A172 (cell line): ENCODE results near the gene FES. TPM values are rescaled to one million over a fixed set of nuclear protein-coding genes. Genes with fewer than 3 reads are reported as not detected.

ENCODE experiments used
- DNase-seq: peaks from one replicate; pipeline ENCODE4 v3.0.0-alpha.2; 2015; ENCODE audit warnings: low spot score
- total RNA-seq: library from RNA; depleted of rRNA; stranded (reverse); fragments of >200 nt; shearing (Covaris generic); gene quantifications from 2 replicates; pipeline ENCODE4 v1.2.3, GENCODE V29; 2014; rRNA removed

Gene FES
- total RNA-seq, 1 experiment from 2014 or later = 0.12 TPM

DNA sequence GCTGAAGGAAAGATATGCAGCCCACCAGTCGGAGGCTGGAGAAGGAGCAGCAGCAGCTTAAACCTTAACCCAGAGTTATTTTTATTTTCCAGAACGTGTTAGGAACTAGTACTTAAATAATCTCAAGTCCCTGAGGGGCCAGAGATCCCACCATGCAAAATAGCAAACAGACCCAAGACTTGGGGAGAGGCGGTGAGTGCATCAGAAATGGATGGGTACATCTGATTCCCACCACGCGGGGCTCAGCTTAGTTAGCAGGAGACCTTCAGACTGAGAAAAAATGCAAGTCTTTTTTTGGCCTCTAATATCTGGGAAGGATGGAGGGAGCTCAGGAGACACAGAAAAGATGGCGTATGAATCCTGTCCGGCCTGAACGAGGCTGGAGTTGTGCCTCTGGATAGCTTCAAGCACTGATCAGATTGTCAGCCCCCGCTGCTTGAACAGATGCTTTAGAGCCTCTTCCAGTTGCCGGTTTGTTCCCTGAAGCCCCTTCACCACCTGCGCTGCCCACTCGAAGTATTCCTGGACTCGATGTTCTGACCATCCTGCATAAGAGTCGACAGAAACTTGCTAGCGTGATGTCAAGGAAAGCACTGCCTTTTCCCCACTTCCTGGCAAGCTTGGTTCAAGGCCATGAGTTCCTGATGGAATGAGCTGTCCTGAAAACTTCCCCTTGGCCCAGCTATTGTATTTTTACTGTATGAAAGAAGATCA lies 46.7 kb downstream of the FES start:
- DNase-seq = no peak

DNA sequence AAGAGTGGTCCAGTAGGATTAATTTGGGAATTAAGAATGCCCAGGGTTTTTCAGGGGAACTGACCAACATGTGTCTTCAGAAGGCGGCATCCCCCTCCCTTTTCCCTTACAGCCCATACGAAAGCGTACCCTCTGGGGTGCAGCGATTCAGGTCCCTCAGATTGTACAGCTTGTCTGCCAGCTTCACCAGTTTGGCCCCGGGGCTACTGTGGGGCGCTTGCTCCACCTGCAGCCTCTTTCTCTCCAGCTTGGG lies 47.2 kb downstream of the FES start:
- no peak for DNase-seq

DNA sequence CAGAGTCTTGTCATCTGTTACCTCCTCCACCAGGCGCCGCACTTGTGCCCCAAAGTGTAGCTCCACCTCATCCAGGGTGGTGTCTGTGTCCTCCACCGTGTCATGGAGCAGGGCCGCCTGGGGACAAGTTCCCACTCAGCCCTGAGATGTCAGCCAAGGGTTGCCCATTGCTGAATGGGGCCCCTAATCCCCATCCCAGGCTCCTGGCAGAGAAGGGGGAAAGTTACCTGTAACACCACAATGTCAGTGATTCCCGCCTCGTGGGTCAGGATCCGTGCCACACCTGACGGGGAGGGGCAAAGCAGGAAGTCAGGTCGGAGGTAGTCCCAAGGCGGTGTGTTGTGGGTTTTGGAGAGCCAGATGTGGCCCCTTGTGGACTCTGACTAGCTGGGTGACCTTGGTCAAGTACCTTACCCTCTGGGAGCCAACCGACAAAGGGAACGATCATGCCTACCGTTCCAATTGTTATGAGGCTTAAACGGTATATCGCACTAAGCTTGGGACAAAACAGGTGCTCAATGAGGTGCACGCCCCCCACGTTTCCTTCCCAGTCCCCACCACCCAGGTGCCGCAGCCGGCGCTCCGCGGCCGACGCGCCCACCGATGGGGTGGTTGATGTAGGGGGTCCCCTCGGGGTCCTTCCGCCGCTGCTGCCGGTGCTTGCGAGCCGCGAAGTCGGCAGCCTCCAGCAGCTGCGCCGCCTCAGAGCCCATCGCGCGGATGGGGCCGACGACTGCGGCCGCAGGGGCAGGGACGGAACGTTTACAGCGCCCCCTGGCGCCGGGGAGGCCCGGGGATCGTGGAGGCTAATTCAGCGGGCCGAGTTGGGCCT lies 47.7 kb downstream of the FES start, which contains the start of gene HDDC3:
HDDC3 (minus strand) TSS at position 722 of the 832 bp plus-strand sequence; CDS start at position 713, 9 bp downstream.
- DNase-seq = peak; percentile 62

DNA sequence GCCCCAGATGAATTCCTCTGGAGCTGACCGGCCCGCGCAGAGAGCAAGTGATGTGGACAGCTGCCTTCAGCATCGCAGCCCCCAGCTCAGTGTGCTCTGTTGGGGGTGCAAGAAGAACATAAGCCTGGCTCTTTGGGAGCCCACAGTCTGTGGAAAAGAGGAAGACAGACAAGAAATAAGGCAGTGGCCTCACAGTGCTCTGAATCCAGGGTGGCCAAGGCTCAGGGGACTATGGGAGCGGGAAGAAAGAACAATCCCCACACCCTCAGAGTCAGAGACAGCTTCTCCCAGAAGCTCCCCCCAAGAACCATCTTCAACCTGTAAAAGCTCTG lies 48.3 kb downstream of the FES start:
- DNase-seq = no peak

DNA sequence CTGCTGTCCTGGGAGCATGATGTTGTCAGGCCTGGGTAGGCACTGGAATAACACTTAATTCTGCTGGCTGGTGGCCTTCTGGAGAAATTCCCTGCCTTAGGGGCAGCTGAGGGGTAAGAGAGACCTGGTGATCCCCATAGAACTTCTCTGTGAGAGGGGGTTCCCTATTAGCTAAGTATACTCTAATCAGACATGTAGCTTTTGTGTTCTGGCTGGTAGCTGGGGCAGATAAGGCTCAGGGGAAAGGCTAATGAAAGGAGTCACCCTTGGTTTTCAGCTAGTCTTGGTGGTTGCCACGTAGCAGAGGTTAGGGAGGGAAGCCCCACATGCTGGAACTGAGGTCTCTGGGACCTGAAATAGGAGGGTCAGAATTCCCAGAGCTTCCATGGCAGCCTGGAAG lies 49.0 kb downstream of the FES start:
- DNase-seq = no peak

DNA sequence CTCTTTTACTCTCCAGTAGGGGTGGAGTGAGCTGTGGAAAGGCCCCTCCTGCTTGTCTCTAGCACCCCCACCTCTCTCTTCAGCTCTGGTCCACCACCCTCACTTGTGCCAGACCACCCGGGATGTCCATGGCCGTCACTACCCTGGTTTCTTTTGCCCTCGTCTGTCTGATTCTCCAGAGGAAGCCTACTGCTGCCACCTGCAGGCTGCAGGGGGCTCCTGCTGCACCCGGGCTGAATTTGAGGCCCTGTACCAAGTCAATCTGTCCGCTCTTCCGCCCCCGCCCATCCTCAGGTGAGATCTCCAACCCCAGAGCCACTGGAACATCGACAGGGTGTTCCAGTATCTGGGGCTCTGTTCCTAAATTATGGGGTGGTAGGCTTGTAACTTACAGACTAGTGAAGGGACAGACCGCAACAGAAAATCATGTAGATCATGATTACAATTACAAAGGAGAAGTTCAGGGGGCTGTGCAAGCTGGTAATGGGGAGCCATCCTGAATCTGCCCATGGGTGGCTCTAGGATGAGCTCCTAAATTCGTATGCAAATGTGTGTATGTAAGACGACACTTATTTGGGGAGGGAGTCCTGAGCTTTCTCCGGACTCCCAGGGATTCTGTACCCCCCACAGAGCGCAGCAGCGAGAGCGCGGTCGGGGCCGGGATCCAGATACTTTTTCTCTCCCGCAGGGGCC lies 50.1 kb downstream of the FES start:
- peak; percentile 72 for DNase-seq

DNA sequence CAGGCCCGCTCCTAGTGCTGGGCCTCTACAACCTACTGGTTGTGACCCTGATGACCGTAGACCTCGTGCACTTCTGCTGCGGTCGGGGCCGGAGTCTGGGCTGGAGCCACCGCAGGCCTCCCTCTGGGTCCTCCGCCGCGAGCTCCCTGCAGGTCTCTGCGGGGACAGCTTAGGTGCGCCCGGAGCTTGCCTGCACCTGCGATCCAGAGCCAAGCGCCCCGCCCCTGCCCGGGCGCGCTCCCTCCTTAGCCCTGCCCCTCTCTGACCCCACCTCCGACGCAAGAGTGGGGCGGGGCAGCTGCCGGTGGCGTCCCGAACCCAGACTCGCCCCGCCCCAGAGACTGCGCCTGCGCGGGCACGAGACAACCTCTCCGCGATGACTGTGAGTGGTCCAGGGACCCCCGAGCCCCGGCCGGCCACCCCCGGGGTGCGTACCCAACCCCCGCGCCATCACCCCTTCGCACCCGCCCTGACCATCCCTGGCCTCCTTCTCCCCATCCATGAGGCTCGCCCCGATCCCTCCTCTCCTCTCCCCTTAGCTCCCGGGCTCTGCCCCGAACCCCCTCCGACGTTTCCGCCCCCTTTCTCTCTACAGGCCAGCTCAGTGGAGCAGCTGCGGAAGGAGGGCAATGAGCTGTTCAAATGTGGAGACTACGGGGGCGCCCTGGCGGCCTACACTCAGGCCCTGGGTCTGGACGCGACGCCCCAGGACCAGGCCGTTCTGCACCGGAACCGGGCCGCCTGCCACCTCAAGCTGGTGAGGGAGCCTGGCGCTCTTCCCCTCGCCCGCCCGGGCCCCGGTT lies 50.8 kb downstream of the FES start, which contains the start of gene UNC45A:
UNC45A (plus strand) TSS at position 337 of the 803 bp plus-strand sequence; CDS start at position 377, 40 bp downstream.
- peak; percentile 66 for DNase-seq

DNA sequence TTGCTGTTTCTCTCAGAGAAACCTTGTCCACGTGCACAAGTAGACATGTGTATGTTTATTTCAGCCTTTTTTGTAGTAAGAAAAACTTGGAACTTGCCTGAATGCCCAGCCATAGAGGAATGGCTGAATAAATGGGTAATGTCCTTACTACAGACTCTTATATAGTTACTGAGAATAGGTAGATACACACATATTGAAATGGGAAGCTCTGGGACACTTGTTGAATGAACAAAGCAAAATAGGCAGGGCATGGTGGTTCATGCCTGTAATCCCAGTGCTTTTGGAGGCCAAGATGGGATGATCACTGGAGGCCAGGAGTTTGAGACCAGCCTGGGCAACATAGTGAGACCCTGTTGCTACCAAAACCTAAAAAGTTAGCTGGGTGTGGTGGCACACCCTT lies 52.5 kb downstream of the FES start:
- DNase-seq = no peak

DNA sequence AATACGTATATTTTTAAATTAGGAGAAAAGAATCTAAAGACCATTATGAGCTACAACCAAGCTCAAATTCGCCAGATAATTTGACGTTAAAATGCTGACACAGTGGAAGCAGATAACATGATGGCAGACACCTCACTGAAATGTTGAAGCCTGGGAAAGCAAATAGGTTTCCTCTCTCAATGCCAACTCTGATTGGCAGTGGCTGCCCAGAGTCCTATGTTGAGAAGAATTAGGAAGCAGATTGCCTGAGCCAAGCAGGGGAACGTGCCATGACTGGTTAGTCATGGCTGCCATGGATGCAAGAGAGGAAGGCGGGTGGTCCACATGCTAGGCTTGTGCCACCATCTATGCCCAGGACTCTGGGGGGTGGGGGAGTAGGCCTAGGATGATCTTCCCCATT lies 54.0 kb downstream of the FES start:
- DNase-seq = no peak

DNA sequence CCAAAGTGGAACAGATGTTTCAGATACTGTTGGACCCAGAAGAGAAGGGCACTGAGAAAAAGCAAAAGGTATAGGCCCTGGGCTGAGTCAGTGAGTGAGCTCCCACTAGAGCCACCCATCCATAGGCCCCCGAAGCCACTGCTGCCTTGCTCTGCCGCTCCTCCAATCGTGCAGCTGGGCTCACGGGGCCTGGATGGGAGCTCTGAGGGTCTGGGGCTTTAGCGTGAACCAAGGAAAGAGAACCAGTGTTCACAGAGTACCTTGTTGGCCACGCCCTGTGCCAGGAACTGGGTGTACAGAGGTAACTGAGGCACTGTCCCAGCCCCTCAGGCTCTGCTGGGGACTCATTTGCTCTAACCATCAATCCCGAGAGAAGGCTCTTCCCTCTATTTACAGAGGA lies 55.5 kb downstream of the FES start:
- DNase-seq = no peak

DNA sequence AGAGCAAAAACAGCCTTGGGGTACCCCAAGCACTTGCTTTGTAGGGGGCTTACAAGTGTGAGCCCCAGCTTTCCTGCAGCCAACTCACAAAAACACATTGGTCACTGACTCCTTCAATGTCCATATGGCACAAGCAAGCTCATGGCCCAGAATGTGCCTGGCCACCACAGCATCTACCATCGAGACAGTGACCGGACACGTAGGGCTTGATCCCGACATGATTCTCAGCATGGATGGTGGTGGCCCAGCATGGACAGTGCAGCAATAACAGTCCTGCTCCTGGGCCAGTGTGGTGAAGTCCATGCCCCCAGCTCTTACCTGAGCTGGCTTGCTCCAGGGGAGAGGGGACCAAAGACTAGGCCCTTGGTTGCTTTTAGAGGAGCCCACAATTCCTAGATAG lies 56.7 kb downstream of the FES start:
- DNase-seq = no peak

DNA sequence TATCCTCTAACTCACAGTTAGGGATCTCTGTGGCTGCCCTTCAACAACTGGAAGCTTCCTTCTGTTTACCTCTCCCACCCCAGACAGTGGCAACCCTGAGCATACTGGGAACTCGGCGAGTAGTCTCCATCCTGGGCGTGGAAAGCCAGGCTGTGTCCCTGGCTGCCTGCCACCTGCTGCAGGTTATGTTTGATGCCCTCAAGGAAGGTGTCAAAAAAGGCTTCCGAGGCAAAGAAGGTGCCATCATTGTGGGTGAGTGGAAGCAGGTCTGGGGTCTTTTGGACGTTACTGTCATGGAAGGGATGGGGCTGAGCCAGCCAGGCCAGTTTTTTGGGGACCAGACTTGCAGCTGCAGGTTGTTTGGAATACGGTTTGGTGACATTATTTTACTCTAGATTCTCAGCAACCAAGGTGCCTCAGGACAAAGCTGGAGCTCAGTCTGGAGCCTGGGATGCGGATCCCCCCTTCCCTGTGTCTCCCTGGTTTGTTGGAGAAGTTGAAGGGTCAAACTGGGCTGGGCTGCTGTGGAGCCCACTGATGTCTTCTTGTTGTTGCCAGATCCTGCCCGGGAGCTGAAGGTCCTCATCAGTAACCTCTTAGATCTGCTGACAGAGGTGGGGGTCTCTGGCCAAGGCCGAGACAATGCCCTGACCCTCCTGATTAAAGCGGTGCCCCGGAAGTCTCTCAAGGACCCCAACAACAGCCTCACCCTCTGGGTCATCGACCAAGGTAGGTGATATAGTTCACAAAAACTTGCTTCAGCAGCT lies 58.2 kb downstream of the FES start:
- no peak for DNase-seq

DNA sequence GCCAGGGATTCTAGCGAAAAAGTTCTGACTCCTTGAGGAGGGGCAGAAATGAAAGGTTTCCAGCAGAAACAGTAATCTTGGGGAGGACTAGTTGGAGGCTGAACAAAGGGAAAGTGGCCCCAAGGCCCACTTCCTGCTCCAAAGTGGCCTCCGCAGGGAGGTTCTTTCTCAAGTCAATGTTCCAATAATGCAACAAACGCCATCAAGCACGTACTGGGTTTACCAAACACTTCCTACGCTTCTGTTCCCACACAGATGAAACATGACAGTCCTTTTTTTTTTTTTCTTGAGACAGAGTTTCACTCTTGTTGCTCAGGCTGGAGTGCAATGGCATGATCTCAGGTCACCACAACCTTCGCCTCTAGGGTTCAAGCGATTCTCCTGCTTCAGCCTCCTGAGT lies 60.8 kb downstream of the FES start:
- DNase-seq = no peak

Other genes starting within 250 kb of the FES start
- 16.6 and 18.1 TPM in 2 replicates for gene BLM, start 167.2 kb upstream of the FES start, total RNA-seq
- gene FURIN, start 15.9 kb upstream of the FES start, total RNA-seq = 56.1 and 60.0 TPM in 2 replicates
- gene MAN2A2, start 18.8 kb downstream of the FES start, total RNA-seq = 7.3 and 8.0 TPM in 2 replicates
- 11.3 and 15.4 TPM in 2 replicates for gene HDDC3, start 48.0 kb downstream of the FES start, total RNA-seq
- 64.5 and 64.7 TPM in 2 replicates for gene UNC45A, start 50.8 kb downstream of the FES start, total RNA-seq
- 9.2 and 11.0 TPM in 2 replicates for gene RCCD1, start 70.4 kb downstream of the FES start, total RNA-seq
- 311 and 334 TPM in 2 replicates for gene PRC1, start 110.0 kb downstream of the FES start, total RNA-seq
- 7.6 and 8.0 TPM in 2 replicates for gene VPS33B, start 138.1 kb downstream of the FES start, total RNA-seq
- not detected in 2 replicates for gene SV2B, start 215.8 kb downstream of the FES start, total RNA-seq